Embryonic facial prominence (tissue), 1 donor: Measurements from ENCODE around the gene RUNX2.

Experiments
- DNase-seq: peaks from one replicate; pipeline ENCODE4 v3.0.0-alpha.2; 2016; ENCODE audit errors: extremely low spot score

The RUNX2 gene

DNA sequence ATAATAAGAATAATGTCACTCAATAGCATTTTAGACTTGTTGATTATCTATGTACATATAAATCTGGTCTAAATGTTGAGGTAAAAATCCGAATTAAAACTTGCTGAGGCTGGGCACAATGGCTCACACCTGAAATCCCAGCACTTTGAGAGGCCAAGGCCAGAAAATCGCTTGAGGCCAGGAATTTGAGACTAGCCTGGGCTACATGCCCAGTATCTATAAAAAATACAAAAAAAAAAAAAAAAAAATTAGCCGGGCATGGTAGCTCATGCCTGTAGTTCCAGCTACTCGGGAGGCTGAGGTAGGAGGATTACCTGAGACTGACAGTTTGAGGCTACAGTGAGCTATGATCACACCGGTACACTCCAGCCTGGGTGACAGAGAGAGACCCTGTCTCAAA, 83.8 kb downstream of the RUNX2 start:
- no peak for DNase-seq

DNA sequence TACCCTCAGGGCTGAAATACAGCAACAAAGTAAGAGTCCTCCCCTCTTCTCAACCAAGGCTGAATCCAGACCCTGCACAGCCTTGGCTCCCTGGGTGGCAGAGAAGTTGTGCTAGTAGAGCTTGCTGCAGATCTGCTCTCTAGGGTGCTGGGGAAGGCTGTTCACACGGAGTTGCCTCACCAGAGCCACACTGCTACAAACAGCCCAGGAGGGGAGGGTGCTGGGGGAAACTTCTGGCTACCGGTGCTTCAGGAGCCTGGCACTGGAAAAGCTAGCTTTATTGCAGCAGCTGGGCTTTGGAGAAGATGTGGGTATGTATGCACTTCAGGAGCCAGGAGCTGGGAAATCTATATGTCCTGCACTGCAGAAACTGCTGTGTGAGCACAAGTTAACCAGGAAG, 87.2 kb downstream of the RUNX2 start:
- DNase-seq = no peak

GRCh38 chr6:45415788-45416518, 87.8 kb downstream of the RUNX2 start:
- DNase-seq = no peak

DNA sequence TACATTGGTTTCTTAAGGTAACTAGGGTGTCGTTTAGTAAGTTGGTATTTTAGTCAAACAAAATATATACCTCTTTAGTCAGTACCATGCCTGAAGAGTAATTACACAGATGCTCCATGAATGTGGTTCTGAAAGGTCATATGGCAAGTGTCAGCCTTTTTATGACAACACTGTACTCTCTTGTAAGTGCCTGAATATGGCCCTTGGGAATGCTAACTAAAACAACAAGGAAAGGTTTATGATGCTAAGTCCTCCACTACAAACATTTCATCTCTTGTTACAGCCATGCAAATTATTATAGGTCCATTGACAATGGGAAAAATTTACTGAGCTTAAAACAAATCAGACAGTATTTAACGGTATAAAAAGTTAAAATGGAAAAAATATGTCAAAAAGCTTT, 88.6 kb downstream of the RUNX2 start:
- no peak for DNase-seq

- DNase-seq = no peak
Observed at GRCh38 chr6:45417436-45417835, 89.3 kb downstream of the RUNX2 start.

DNA sequence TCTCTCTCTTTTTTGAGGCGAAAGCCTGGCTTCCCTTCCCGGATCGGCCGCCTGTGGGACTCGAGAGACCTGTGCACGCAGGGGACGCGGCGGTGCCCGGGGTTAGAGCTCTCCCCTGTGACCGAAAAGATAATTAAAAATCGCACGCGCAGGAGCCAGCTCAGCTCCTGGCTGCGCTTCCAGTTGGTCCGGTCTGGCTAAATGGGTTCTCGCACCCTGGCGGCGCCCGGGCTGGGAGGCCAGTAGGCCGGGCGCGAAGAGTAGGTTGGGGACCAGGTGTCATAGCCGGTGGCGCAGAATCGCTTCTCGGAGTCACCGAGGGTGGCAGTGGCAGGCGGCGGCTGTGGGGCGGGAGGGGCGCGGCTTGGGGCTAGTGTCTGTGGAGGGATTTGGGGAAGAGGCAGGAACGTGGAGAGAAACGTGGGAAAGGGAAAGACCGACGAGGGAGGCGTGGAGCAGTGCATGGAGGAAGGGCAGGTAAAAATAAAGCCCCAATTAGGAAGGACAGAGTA, 91.5 kb downstream of the RUNX2 start:
- no peak for DNase-seq

DNA sequence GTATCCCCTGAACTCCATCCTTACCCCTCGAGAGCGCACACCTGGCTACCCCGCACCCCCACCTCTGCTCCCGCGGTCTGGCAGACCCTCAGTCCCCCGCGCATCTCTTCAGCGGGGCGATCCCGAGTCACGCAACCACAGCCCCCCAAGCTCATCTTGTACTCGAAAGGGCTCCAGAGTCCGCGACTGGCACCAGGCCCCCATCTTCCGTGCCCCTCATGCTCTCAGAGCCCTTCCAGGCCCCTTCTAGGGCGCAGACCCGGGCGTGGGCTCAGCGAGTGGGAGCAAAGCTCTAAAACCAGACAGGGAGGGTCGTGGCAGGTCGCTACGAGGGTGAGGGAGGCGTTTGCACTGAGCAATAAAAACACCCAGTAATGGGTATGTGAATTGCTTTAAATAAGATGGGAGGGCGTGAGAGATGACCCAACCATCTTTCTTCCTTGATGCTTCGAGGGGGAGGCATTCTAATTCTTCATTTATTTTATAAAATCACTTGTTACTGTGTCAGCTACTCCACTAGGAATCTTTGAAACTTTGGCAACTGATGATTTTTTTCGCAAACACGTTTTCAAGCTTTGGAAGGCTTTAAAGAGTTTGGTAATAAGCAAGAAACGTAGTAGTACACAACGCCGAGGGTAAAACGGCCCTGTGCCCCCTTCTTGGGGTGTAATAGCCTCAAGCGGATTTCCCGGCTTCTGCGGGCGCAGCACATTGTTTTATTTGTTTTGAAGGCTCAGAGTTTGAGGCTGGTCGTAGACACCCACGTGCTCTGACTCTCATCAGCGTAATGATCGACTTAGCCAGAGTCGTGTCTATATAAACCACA, 92.2 kb downstream of the RUNX2 start:
- no peak for DNase-seq

GRCh38 chr6:45420909-45421708, 93.0 kb downstream of the RUNX2 start:
- no peak for DNase-seq

GRCh38 chr6:45421709-45422502, 93.8 kb downstream of the RUNX2 start:
- no peak for DNase-seq

GRCh38 chr6:45422503-45423110, 94.5 kb downstream of the RUNX2 start:
- DNase-seq = no peak

GRCh38 chr6:45423111-45423823, 95.1 kb downstream of the RUNX2 start:
- DNase-seq = no peak

- no peak for DNase-seq
Observed at GRCh38 chr6:45423824-45424450, 95.8 kb downstream of the RUNX2 start.

- no peak for DNase-seq
Observed at GRCh38 chr6:45424451-45424861, 96.3 kb downstream of the RUNX2 start.

- no peak for DNase-seq
Observed at GRCh38 chr6:45426251-45426650, 98.1 kb downstream of the RUNX2 start.

DNA sequence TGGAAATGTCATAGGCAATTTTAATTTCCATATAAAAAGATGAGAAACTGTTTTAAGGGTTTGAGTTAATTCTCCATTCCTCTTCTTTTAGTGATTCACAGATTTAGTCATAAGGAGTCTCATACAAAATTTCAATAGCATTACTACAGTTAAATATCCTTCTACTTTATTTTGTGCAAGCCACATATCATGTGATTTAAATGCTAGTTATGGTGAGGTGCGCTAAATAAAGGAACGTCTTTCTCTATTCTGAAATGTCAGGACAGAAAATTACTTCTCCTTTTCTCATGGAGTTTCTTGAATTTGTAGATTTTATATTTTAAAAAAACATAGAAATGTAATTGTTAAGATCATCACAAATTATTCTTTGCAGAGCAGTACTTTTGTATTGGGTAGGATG, 99.6 kb downstream of the RUNX2 start:
- no peak for DNase-seq

DNA sequence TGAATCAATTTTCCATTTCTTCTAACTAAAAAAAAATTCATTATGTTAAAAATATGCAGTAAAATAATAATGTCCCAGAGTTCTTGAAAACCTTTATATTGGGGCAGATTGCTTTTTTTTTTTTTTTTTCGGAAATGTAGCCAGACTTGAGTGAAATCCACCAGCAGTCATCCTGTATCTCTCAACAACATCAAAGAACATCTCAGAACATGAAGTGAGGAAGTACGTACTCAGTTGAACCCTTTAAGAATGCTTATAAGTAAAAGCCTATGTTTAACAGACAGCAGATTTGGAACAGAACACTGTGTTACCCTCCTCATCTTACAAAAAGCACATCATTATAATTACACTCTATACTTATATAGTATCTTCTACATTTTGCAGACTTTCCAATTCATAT, 100.6 kb downstream of the RUNX2 start:
- DNase-seq = no peak

DNA sequence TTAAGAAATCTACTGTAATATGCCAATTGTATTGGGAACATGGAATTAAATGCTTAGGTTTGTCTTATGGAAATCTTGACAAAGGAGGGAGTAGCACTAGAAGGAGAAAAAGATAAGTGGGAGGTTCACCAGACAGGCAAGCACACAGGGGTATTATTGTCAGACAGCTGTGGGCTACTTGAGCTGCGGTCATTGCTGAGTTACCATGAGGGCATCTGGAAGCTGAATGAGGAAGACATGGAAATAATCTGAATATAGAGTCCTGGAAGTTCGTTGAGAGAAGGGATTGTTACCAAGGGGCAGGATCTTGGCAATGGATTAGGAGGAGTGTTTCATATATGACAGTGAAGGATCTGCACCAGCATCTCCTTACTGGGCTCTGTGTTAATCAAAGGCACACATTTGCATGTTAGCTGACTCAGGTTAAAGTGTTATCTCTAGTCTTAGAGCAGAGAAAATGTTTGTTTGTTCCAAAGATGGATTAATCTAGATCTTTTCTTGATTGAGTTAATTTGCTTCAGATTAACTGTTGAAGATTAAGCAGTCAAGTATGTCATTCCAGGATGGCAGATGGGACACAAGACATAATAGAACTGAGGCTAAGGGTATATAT, 102.6 kb downstream of the RUNX2 start:
- DNase-seq = no peak

GRCh38 chr6:45431317-45432065, 103.4 kb downstream of the RUNX2 start:
- no peak for DNase-seq

- DNase-seq = no peak
Observed at GRCh38 chr6:45432977-45433376, 104.8 kb downstream of the RUNX2 start.
